ENCODE results near the gene LMF1.
A peak's percentile ranks its signal among the peaks of the same experiment; 100 is the strongest.

The LMF1 gene

GRCh38 chr16:916035-916799, 54.6 kb downstream of the LMF1 start:
- no peak for DNase-seq (ENCODE audit: low read depth in 2 of 2)
- no peak for TF ChIP-seq CTCF (IDR thresholded peaks at IDR 0.05; ENCODE audit: low read depth, low read length)
- H3K4me3 ChIP-seq (replicated peaks in 1 of 2; ENCODE audit: low read depth in 2 of 2, low read length in 2 of 2), result no peak overlapping the region

GRCh38 chr16:915546-915945, 55.2 kb downstream of the LMF1 start:
- no peak for DNase-seq (ENCODE audit: low read depth in 2 of 2)
- TF ChIP-seq CTCF (IDR thresholded peaks at IDR 0.05; ENCODE audit: low read depth, low read length), result no peak
- no peak overlapping the region for H3K4me3 ChIP-seq (replicated peaks in 1 of 2; ENCODE audit: low read depth in 2 of 2, low read length in 2 of 2)

GRCh38 chr16:914440-914839, 56.3 kb downstream of the LMF1 start:
- no peak overlapping the region for H3K4me3 ChIP-seq (replicated peaks in 1 of 2; ENCODE audit: low read depth in 2 of 2, low read length in 2 of 2)
- no peak for TF ChIP-seq CTCF (IDR thresholded peaks at IDR 0.05; ENCODE audit: low read depth, low read length)
- DNase-seq (ENCODE audit: low read depth in 2 of 2), result peak in 1 of 2 donors; percentile 1

- TF ChIP-seq CTCF (IDR thresholded peaks at IDR 0.05; ENCODE audit: low read depth, low read length), result no peak
- no peak for DNase-seq (ENCODE audit: low read depth in 2 of 2)
- H3K4me3 ChIP-seq (replicated peaks in 1 of 2; ENCODE audit: low read depth in 2 of 2, low read length in 2 of 2), result no peak overlapping the region
Observed at GRCh38 chr16:913817-914439, 56.9 kb downstream of the LMF1 start.

- no peak overlapping the region for H3K4me3 ChIP-seq (replicated peaks in 1 of 2; ENCODE audit: low read depth in 2 of 2, low read length in 2 of 2)
- DNase-seq (ENCODE audit: low read depth in 2 of 2), result no peak
- TF ChIP-seq CTCF (IDR thresholded peaks at IDR 0.05; ENCODE audit: low read depth, low read length), result no peak
Observed at GRCh38 chr16:912684-913613, 57.8 kb downstream of the LMF1 start.

GRCh38 chr16:912322-912683, 58.5 kb downstream of the LMF1 start:
- DNase-seq (ENCODE audit: low read depth in 2 of 2), result no peak
- TF ChIP-seq CTCF (IDR thresholded peaks at IDR 0.05; ENCODE audit: low read depth, low read length), result no peak
- no peak overlapping the region for H3K4me3 ChIP-seq (replicated peaks in 1 of 2; ENCODE audit: low read depth in 2 of 2, low read length in 2 of 2)
